Tibial nerve (tissue), 3 donors: ENCODE results near the gene HMX1.

Experiments used
- POLR2A ChIP-seq, 2 donors: fragments of 450-650 bp; IDR thresholded peaks; one replicate each; pipeline ENCODE4 v1.6.1; 2017; ENCODE audit warnings: antibody characterized with exemption in 2 of 2, mild to moderate bottlenecking in 2 of 2, moderate library complexity in 2 of 2
- TF ChIP-seq, protein P1 (sequence below), 5 experiments: fragments of 200-600 bp in 3 of 5; fragments of 450-650 bp in 2 of 5; sonication (generic) in 3 of 5; IDR thresholded peaks; one replicate each; pipeline ENCODE4 v1.5.1; 2016 to 2019; ENCODE audit warnings: antibody characterized with exemption in 5 of 5, mild to moderate bottlenecking in 3 of 5, moderate library complexity in 2 of 5

GRCh38 chr4:8863686-8864682 lies 7.7 kb downstream of the HMX1 start:
- TF ChIP-seq, protein P1, sequence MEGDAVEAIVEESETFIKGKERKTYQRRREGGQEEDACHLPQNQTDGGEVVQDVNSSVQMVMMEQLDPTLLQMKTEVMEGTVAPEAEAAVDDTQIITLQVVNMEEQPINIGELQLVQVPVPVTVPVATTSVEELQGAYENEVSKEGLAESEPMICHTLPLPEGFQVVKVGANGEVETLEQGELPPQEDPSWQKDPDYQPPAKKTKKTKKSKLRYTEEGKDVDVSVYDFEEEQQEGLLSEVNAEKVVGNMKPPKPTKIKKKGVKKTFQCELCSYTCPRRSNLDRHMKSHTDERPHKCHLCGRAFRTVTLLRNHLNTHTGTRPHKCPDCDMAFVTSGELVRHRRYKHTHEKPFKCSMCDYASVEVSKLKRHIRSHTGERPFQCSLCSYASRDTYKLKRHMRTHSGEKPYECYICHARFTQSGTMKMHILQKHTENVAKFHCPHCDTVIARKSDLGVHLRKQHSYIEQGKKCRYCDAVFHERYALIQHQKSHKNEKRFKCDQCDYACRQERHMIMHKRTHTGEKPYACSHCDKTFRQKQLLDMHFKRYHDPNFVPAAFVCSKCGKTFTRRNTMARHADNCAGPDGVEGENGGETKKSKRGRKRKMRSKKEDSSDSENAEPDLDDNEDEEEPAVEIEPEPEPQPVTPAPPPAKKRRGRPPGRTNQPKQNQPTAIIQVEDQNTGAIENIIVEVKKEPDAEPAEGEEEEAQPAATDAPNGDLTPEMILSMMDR (IDR thresholded peaks at IDR 0.05) = no peak
- TF ChIP-seq POLR2A (IDR thresholded peaks at IDR 0.05) = no peak
